ENCODE measurements around the gene DNAAF2. TPM values are rescaled to one million over a fixed set of nuclear protein-coding genes. Genes with fewer than 3 reads are reported as not detected.
"Not testable (repeated sequence)": the region's sequence is repeated elsewhere in the genome, so short reads cannot be mapped to it uniquely, and the experiment has no call there.

DNAAF2 gene
- total RNA-seq, 1 experiment from 2014 or later, result 16.0 TPM

DNA sequence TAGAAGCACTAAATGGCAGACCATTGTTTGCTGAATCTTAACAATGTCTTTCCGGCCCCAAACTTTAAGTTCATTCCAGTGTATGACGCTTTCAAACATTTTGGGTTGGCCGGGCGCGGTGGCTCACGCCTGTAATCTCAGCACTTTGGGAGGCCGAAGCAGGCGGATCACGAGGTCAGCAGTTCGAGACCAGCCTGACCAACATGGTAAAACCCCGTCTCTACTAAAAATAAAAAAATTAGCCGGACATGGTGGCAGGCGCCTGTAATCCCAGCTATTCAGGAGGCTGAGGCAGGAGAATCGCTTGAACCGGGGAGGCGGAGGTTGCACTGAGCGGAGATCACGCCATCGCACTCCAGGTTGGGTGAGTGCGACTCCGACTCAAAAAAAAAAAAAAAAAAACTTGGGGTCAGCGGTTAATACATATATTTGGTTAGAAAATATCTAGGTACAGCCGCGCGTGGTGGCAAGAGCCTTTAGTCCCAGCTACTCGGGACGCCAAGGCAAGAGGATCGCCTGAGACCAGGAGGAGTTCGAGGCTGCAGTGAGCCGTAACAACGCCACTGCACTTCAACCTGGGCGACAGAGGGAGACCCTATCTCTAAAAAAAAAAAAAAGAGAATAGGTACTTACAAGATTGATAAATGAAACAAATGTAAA lies 49.9 kb downstream of the DNAAF2 start:
- not testable (repeated sequence) for DNase-seq (ENCODE audit: low read depth)

DNA sequence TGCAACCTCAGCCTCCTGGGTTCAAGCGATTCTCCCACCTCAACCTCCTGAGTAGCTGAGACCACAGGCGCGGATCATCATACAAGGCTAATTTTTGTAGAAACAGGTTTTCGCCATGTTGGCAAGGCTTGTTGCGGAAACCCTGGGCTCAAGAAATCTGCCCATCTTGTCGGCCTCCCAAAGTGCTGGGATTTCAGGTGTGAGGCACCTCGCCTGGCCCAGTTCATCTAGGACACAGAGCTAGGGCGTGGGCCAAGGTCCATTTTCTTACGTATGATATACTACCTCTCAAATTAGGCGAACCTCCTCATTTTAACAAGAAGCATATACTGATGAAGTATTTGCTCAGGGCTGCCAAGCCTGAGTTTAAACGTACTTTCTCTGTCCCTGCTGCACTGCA lies 51.0 kb downstream of the DNAAF2 start:
- no peak for DNase-seq (ENCODE audit: low read depth)

DNA sequence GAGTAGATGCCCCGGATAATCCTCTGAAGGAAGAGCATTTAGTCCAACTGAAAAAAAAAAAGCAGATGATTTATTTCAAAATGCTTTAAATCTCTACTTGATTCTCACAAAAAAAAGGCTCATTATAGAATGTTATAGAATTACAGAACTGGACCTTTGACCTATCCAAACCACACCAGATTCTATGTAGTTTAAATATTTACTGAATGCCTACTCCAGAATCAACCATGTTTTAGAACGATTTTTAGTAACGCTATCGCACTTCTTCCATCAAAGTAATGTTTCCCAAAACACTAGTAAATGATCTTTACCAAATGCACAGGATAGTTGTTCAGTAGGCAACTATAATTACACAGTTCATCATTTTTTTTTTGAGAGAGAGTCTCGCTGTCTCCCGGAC lies 51.4 kb downstream of the DNAAF2 start:
- no peak for DNase-seq (ENCODE audit: low read depth)

DNA sequence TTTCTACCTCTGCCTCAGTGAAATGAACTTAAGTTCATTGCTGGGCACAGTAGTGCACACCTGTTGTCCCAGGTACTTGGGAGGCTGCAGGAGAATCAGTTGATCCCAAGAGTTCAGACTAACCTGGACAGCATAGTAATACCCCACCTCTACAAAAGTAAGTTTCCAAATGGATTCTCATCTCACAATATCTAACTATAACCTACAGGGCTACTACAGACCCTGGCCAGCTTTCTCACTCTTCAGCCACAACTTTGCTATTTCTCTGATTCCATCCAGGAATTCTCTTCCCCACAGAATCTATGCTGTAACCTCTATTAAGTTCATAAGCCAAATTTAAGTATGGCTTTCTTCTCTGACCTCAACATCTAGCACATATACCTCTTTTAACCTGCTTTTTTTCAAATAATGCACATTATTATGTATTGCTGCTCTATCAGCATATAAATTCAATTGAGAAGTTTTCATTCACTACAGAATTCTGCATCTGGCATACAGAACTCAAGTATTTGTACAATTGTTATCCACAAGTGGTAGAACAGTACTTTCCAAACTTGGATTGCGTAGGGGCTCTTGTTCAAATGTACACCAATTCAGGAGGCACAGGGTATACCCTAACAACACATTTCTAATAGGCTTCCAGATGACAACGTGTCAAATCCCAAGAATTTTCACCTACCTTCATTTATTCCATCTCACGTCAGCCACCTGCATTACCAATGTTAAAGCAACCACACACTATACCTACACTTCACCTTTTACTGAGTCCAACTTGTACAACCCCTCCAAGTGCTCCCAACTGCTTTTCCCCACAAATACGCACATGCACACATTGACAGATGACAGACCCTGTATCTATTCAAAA lies 52.7 kb downstream of the DNAAF2 start:
- DNase-seq (ENCODE audit: low read depth), result no peak

DNA sequence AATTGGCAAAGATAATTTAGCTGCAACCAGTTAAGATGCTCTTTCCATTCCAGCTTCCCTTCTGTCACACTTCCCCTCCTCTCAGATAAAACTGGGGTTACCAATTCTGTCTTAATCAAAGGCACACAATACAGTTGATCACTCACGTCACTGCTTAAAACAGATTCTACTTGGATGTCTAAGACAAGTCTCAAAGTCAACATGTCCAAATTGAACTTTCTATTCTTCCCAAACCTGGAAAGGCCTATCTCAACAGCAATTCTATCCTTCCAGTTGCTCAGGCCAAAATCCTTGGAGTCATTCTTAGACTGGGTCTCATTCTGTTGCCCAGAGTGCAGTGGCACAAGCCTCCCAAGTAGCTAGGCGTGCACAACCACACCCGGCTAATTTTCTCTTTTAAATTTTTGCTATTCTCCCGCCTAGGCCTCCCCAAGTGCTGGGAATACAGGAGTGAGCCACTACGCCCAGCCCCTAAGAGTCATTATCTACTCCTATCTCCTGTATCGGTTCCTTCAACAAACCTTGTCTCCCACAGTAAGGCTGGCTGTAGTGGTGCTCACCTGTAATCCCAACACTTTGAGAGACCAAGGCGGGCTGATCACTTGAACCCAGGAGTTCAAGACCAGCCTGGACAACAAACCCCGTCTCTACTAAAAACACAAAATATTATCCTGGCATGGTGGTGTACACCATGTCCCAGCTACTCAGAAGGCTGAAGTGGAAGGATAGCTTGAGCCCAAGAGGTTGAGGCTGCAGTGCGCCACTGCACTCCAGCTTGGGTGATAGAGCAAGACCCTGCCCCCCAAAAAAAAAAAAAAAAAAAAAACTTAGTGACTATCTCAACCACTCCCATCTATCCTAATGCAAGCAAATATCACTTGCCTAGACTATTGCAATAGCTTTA lies 53.6 kb downstream of the DNAAF2 start:
- no peak for DNase-seq (ENCODE audit: low read depth)

DNA sequence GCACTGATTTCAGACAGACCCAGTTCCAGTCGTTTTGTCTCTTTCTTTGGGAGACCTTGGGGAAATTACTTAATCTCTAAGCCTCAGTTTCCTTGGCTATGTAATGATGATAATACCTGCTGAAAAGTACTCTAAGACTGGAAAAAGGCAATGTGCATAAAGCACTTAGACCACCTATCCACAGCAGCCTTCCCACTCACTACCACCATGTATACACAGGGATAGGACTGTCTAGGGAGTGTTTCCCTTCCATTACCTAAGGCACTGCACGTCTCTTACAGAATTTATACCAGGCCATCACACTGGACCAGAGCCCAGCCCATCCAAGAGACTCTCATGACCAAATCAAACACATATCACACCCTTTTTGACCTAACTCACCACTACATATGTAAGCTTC lies 55.2 kb downstream of the DNAAF2 start:
- DNase-seq (ENCODE audit: low read depth), result no peak

DNA sequence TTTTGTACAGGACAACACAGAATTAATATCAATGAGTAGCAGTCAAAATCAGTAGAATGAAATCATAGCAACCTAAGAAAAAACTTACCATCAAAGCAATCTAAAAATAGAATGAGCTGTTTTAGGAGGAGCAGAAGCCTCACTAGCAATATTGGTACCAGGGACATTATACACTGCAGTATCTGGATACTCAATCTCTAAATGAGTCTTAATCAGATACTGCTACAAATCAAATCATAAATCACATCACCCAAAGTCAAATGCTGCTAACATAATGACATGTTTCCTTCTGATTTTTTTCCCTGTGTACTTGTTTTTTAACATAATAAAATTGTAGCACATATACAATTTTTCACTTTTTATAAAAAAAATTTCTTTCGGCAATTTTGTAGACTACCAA lies 56.9 kb downstream of the DNAAF2 start:
- DNase-seq (ENCODE audit: low read depth), result no peak

Other genes with a start within 250 kb of the DNAAF2 start
- 2,086 and 4,823 TPM in 2 replicates for gene RPS29, start 48.9 kb downstream of the DNAAF2 start, total RNA-seq (2014; rRNA removed)
- gene LRR1, start 36.3 kb downstream of the DNAAF2 start, total RNA-seq (2014; rRNA removed), result 42.8 and 46.1 TPM in 2 replicates
- 132 and 160 TPM in 2 replicates for gene RPL36AL, start 14.6 kb downstream of the DNAAF2 start, total RNA-seq (2014; rRNA removed)
- 97.6 and 105 TPM in 2 replicates for gene MGAT2, start 14.4 kb downstream of the DNAAF2 start, total RNA-seq (2014; rRNA removed)
- gene POLE2, start 53.0 kb upstream of the DNAAF2 start, total RNA-seq (2014; rRNA removed), result 26.5 and 29.1 TPM in 2 replicates
- gene KLHDC1, start 57.9 kb upstream of the DNAAF2 start, total RNA-seq (2014; rRNA removed), result 1.9 and 2.1 TPM in 2 replicates
- 37.7 and 48.0 TPM in 2 replicates for gene KLHDC2, start 132.9 kb upstream of the DNAAF2 start, total RNA-seq (2014; rRNA removed)
- 37.3 and 49.0 TPM in 2 replicates for gene NEMF, start 217.5 kb upstream of the DNAAF2 start, total RNA-seq (2014; rRNA removed)

All from LHCN-M2 (cell line).